ENCODE measurements around the gene GNAZ.
A peak's percentile ranks its signal among the peaks of the same experiment; 100 is the strongest.

Gene GNAZ

DNA sequence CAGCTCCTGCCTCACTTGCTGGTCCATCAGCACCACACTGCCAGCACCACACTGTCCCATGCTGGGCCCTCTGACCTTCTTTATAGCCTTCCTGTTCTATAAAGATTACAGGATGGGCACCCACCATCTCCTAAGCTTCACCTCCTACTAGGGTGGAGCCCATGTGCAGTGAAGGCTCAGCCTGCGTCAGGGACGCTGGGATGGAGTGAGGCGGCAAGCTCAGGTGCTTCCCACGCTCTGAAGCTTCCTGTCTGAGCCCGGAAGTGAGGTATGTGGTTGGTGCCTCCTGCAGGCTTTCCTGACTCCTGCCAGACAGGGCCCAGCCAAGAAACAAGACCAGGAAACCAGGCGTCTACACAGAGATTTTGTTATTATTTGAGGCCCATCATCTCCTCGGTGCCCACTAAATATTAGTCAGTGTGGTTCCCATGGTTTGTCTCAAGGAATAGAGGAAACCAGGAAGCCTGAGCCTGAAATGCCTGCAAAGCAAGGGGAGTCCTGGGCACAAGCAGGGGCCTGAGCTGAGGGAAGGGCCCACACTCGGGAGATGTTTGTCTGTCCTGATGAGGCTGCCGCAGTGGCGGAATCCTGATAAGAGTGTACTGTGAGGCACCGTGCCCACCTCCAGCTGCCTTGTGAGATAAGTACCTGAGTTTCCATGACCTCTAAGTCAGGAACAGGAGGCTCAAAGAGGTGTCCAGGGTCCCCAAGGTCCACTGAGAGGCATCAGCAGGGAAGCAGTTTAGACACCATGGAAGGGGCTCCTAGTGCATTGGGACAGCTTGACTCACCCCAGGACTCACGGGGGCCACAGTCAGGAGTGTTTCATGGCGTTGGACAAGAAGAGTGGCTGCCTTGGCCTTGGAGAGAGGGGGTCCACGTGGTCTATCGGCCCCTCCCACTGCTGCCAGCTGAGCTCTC is 49.4 kb downstream of the GNAZ start:
- peak; percentile 55 for DNase-seq (ENCODE audit: low spot score)

DNA sequence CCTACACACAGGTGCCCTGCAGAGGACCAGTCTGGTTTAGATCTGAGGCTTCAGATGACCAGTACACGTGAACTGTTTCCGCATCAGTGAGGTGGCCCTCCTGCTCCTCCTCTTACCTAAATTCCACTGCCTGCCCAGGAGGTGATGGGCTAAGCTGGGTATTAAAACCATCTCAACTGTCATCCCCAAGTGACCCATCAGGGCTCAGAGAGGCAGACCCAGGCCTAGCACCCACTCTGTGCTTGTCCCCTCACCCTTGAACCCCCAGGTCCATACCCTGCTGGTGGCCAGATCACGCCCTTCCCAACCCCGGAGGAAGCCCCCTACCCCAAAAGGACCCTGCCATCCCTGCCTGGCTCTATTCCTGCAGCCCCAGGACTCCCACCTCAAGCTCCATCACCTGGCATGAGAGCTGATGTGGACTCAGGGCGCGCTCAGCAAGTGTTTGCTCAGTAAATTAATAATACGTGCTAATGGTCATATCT is 50.1 kb downstream of the GNAZ start:
- no peak for DNase-seq (ENCODE audit: low spot score)

- no peak for DNase-seq (ENCODE audit: low spot score)
Measured at GRCh38 chr22:23121000-23121421, 50.7 kb downstream of the GNAZ start.

GRCh38 chr22:23121424-23121823 is 51.1 kb downstream of the GNAZ start:
- no peak for DNase-seq (ENCODE audit: low spot score)

DNA sequence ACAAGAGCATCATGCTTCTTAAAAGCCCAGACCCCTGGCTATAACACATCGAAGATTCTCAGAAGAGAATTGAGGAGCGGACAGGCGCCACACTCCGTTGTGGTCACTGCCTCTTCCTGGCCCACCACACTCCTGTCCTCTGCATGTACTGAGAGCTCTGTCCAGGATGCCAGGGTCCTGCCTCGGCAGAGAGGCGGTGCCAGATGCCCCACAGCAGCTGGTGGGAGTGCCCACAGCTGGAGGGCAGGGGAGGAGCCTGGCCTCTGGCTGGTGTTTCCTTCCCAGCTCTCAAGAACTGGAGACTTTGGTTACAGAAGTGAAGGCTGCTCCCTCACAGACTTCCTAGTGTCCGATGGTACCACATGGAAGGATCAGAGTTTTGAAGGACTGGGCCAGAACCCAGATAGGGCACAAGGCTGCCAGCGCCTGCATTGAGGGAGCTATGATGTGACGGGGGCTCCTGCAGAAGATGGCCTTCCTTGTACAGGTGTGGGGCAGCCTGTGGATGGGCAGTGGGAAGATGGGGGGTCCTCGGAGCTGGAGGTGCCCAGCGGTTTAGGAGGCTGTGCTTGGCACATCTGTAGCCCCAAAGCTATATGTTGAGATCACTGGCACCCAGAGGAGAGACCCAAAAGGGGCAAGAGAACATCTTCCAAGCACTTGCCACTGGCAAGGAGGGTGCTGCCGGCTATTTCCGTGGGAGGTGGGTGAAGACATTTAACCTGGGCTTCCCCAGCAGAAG is 52.1 kb downstream of the GNAZ start:
- DNase-seq (ENCODE audit: low spot score): no peak

DNA sequence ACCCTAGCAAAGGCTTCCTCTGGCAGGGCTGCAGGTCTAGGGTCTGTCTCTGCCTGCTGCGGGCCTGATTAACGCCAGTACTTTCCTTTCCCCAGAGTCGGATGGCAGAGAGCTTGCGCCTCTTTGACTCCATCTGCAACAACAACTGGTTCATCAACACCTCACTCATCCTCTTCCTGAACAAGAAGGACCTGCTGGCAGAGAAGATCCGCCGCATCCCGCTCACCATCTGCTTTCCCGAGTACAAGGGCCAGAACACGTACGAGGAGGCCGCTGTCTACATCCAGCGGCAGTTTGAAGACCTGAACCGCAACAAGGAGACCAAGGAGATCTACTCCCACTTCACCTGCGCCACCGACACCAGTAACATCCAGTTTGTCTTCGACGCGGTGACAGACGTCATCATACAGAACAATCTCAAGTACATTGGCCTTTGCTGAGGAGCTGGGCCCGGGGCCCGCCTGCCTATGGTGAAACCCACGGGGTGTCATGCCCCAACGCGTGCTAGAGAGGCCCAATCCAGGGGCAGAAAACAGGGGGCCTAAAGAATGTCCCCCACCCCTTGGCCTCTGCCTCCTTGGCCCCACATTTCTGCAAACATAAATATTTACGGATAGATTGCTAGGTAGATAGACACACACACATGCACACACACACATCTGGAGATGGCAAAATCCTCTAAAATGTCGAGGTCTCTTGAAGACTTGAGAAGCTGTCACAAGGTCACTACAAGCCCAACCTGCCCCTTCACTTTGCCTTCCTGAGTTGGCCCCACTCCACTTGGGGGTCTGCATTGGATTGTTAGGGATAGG is 52.9 kb downstream of the GNAZ start:
- no peak for DNase-seq (ENCODE audit: low spot score)

DNA sequence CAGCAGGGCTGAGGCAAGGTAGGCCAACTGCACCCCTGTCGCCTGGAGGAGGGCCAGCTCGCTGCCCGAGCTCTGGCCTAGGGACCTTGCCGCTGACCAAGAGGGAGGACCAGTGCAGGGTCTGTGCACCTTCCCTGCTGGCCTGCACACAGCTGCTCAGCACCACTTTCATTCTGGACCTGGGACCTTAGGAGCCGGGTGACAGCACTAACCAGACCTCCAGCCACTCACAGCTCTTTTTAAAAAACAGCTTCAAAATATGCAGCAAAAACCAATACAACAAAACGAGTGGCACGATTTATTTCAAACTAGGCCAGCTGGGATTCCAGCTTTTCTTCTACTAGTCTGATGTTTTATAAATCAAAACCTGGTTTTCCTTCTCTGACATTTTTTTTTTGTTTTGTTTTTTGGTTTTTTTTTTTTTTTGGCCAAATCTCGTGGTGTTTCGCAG is 53.5 kb downstream of the GNAZ start:
- DNase-seq (ENCODE audit: low spot score): no peak

- DNase-seq (ENCODE audit: low spot score): no peak
Measured at GRCh38 chr22:23124611-23125511, 54.5 kb downstream of the GNAZ start.

- no peak for DNase-seq (ENCODE audit: low spot score)
Measured at GRCh38 chr22:23125512-23126103, 55.3 kb downstream of the GNAZ start.

DNA sequence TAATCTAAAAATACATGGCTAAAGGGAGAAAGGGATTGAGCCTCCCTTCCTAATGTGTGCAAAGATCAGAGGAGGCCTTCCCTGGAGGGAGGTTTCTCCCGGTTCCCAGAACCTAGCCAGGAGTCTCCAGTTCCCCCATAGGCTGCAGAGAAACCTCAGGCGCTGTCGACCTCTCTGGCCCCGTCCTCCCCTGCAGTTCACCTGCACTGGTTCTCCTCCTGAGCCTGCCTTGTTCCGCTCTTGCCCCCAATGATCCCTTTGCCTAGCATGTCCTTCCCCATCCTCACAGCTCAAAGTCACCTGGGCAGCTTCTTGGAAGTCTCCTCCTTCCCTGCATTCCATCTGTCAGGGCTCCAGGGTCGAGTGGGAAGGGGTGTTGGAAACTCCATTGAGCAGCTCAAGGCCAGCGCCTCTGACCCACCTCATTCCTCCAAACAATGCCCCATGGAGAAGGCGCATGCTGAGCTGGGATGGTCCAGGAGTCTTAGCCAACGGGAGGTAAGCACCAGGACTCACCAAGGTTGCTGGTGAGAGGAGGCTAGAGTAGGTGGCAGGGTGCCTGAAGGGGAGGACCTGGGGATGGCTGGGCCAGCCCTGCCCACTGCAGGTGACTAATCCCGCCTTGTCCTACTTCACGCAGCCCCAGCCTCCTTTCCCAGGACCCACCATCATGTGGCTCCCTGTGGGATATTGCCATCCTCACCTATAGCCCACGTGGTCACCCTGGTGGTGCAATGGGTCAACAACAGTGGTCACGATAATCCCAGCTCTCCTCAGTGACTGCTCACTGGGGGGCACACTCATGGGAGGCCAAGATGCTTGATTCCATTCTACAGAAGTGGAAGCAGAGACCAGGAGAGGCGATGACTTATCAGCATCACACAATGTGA is 56.1 kb downstream of the GNAZ start:
- DNase-seq (ENCODE audit: low spot score): no peak

DNA sequence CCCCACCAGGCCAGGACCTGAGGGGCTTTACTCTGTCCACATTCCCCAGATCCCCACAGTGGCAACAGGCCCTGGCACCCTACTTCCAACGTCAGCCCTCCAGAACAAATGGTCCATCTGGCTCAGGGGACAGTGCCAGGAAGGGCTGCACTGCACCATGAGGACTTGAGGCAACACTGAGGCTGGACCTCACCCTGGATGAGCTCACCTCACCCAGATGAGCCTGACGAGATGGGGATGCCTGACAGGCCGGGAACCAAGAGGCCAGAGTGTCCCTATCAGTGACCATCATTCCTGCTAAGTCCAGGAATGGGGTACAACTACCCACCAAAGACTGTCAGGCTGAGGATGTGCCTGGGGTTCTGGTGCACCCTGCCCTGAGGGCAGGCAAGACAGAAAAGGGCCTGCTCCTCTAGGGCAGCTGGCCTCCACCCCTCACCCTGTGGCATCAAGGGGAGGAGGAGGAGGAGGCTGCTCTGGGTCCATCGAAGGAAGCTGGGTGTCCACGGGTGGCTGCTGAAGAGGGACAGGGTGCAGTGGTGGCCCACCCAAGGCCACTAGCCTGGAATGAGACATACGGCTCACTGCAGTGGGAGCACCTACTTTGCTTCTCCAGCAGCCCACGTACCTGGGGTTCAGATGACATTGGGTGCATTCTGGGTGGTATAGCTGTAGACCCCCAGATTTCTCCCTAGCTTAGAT is 56.9 kb downstream of the GNAZ start:
- DNase-seq (ENCODE audit: low spot score): no peak

DNA sequence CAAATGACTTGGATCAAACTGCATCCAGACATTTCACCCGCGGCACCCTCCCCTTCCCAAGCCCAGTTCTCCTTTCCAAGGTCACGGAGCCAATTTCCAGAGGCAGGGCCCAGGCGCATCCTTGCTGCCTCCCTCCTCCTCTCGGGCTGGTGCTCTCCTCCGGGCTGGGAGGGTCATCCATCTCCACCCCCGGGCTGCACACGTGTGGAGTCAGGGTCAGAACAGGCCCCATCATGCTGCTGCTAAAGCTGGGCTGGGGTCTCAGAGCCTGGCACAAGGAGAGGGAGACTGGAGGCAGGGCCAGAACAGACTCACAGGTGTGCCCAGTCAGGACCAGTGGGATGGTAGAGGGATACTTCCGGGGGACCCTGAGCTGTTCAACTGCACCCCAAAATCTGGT is 57.5 kb downstream of the GNAZ start:
- DNase-seq (ENCODE audit: low spot score): no peak

- peak; percentile 69 for DNase-seq (ENCODE audit: low spot score)
Measured at GRCh38 chr22:23128269-23129108, 58.2 kb downstream of the GNAZ start.

DNA sequence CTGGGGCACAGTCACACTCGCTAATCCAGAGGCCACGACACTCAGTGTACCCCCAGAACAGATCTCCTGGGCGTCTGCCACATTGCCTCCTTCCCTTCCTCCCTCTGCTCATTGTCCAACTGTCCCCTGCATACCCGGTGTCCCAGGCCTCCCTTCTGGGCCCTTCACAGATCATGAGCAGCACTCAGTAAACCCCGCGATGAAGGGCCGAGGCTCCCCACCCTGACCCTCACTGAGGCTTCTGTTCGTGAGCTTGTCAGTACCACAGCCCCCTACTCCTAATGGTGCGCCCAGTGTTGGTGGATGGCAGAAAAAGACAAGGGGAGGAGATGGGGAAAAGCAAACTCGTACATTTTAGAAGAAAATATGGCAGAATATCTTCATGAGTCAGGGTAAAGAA is 58.8 kb downstream of the GNAZ start:
- no peak for DNase-seq (ENCODE audit: low spot score)

DNA sequence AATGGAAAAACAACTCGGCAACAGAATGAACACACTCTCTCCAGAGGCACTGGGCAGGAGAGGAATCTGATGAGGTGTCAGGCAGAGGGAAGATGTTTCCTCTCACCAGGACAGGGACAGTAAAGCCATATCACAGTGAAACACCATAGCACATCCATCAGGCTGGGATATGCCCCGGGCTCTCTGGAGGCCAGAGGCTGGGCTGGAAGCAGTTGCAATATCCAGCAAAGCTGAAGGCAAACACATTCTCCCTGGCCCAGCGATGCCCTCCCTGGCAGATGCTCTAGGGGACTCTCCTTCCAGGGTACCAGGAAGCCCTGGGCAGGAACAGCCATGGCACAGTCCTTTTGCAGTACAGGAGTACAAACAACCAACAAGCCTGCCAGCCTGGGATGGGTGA is 60.4 kb downstream of the GNAZ start:
- no peak for DNase-seq (ENCODE audit: low spot score)

GRCh38 chr22:23131931-23132330 is 61.6 kb downstream of the GNAZ start:
- no peak for DNase-seq (ENCODE audit: low spot score)

DNA sequence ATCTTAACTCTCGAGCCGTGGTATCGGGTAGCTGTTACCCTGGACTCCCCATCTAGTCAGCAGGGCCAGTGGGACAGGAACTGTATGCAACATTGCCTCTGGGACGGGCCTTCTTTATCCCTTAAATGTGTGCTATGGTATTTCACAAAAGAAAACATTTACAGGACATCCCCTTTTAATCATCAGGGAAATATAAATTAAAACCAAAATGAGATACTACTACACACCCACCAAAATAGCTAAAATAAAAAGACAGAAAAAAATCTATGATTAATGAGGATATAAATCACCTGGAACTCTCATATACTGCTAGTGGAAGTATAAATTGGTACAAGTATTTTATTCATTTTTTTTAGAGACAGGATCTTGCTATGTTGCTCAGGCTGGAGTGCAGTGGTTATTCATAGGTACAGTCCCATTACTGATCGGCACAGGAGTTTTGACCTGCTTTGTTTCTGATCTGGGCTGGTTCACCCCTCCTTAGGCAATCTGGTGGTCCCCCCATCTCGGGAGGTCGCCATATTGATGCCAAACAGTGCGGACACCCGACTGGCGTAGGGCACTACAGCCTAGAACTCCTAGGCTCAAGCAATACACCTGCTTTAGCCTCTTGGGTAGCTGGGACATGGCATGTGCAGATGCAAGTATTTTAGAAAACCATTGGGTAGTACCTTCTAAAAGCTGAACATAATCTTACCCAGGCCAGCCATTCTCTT is 62.2 kb downstream of the GNAZ start:
- no peak for DNase-seq (ENCODE audit: low spot score)

All from activated CD4-positive, alpha-beta T cell treated with anti-CD3 and anti-CD28 coated beads, Interleukin-2, Interleukin-4, amounts not matched to agents 100 ng/mL and 50 ng/mL, durations not matched to agents 16 hours and 8 hours (primary cell).